Stimulated activated CD4-positive, alpha-beta T cell treated with anti-CD3 and anti-CD28 coated beads, Interleukin-12 subunit alpha, Interleukin-12 subunit beta, amount 100 ng/mL, for 4 hours (primary cell): ENCODE results near the gene VAV3.
"Not testable (repeated sequence)": the region's sequence is repeated elsewhere in the genome, so short reads cannot be mapped to it uniquely, and the experiment has no call there.

ENCODE experiments used
- DNase-seq: peaks from one replicate; pipeline ENCODE4 v3.0.0-alpha.2; 2020

Gene VAV3

GRCh38 chr1:107877745-107878144, 87.2 kb downstream of the VAV3 start:
- DNase-seq: no peak

- DNase-seq: no peak
Observed at GRCh38 chr1:107877092-107877491, 87.9 kb downstream of the VAV3 start.

- DNase-seq: no peak
Observed at GRCh38 chr1:107875689-107876088, 89.3 kb downstream of the VAV3 start.

- DNase-seq: no peak
Observed at GRCh38 chr1:107874221-107874620, 90.8 kb downstream of the VAV3 start.

DNA sequence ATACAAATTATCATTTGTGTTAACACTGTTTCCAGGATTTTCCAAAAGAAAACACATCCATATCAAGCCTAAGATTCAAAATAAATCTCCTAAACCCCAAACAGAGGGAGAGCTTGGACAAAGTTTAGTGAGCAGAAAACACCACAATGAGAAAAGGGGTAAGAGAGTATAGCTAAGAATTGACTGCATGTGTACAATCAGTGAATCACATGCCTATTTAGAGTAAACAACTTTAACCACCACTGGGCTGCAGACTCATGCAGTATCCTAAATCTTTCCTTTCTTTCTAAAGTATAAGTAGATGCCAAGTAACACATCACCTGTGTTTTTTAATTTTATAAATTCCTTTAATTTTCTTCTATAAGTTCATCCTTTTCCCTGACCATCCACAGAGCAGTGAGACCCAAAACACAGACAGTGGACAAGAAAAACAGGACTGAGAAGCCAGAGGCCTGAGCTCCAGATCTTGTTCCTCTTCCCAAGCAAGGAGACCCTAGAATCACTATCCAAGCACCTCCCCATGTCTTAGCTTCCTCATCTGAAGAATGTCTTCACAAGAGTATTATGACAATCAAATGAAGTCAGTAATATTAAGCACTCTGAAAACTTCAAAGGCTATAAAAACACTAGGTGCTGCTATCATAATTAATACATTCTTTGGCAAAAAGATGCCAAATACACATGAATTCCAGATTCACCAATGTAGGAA, 93.1 kb downstream of the VAV3 start:
- no peak for DNase-seq

GRCh38 chr1:107871259-107871658, 93.7 kb downstream of the VAV3 start:
- no peak for DNase-seq

DNA sequence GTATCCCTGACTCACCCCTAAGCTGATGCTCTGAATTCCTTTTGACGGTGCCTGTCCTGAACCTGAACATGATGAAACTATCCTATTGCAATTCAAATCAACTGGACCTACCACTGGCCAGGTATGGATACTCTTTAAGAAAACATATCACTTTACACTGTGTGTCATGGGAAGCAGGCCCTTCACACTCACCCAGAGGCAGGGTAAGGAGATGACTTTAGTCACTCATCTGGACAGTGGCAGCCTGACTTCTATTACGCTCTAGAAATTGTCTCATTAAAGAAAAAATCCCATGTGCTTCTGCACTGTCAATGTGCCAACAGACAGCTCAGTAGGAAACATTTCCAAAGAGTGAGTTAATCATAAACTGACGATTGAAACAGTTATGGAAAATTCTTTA, 94.3 kb downstream of the VAV3 start:
- DNase-seq: no peak

GRCh38 chr1:107867897-107868296, 97.1 kb downstream of the VAV3 start:
- no peak for DNase-seq

DNA sequence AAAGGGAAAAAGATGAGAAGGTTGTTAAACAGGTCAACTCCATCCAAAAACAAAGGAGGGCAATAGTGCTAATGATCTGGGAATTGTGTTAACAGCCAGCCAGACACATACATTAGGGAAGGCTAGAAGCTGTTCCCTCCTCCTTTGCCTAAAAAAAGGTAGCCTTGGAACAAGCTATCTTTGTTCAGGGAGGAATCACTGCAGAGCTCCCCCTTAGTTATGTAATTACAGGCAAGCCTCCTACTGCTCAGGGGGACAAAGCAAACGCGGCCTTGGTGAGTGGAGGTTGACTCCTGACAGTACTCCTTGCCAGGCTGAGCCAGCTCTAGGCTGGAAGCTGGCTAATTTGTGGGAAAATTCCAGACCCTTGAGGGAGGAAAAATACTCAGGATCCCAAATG, 97.6 kb downstream of the VAV3 start:
- no peak for DNase-seq

GRCh38 chr1:107866870-107867269, 98.1 kb downstream of the VAV3 start:
- DNase-seq: no peak

DNA sequence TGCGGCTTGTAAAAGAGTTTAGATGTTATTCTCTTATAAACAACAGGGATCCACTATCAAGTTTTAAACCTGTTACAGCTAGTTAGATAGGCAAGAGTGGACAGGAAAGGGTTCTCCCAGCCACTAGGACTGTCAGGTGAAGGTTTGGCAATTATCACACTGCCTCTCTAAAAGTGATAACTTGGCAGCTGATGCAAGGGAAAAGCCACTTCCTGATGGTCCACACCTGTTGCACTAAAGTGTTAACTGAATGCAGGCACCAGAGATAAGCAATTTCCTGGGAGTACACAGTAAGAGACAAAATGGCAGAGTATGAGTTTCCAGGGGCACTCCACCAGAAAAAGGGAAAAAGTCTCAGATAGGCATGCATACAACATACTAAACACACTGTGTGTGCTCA, 99.4 kb downstream of the VAV3 start:
- no peak for DNase-seq

- no peak for DNase-seq
Observed at GRCh38 chr1:107863342-107863741, 101.6 kb downstream of the VAV3 start.

DNA sequence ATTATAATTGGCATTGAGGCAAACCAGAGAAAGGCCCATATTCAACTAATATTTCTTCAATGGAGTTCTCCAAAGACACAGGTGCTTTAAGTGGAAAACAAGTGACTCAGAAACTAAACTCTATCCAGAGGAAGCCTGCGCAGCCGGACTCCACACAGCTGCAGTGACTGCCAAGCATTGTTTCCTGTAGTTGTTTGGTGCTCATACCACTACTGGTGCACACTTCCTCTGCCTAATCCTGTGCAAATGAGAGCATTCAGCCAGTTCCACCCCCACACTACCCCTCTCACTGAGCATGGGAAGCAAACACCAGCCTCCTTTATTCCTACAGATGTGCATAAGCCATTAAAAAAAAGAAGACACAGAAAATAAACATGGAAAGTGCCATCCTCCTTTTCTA, 102.9 kb downstream of the VAV3 start:
- no peak for DNase-seq

DNA sequence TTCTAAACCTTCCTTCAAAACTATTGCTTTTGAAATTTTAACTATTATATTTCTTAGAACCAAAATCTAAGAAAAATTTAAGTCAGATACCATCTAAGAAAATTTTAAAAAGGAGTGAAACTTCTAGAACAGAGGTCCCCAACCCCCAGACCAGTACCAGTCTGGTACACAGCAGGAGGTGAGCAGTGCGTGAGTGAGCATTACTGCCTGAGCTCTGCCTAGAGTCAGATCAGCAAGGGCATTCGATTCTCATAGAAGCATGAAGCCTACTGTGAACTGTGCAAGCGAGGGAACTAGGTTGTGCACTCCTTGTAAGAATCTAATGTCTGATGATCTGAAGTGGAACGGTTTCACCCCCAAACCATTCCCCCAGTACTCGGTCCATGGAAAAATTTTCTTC, 106.7 kb downstream of the VAV3 start:
- no peak for DNase-seq

DNA sequence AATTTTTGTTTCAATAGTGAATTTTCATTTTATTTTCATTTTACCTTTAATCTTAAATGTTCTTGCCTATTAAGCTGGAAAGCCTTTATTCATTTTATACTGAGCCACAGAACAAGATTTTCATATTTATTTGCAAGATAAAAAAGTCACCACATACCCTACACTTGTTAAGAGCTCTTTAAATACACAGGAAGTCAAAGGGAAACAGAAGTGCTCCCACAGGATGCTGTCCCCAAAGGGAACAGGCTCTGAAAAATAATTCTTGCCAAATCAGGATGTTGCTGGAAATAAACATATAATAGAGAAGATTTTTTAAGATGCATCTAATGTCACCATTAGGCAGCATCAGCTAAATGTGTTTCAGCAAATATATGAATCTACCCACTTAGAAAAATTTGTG, 113.6 kb downstream of the VAV3 start:
- DNase-seq: no peak

DNA sequence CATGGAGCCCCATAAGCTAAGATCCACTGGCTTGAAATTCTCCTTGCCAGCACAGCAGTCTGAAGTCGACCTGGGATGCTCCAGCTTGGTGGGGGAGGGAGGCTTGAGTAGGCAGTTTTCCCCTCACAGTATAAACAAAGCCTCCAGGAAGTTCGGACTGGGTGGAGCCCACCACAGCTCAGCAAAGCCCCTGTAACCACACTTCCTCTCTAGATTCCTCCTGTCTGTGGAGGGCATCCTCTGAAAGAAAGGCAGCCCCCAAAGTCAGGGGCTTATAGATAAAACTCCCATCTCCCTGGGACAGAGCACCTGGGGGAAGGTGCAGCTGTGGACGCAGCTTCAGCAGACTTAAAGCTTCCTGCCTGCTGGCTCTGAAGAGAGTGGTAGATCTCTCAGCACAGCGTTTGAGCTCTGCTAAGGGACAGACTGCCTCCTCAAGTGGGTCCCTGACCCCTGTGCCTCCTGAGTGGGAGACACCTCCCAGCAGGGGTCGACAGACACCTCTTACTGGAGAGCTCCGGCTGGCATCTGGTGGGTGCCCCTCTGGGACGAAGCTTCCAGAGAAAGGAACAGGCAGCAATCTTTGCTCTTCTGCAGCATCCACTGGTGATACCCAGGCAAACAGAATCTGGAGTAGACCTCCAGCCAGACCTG, 120.3 kb downstream of the VAV3 start:
- not testable (repeated sequence) for DNase-seq

DNA sequence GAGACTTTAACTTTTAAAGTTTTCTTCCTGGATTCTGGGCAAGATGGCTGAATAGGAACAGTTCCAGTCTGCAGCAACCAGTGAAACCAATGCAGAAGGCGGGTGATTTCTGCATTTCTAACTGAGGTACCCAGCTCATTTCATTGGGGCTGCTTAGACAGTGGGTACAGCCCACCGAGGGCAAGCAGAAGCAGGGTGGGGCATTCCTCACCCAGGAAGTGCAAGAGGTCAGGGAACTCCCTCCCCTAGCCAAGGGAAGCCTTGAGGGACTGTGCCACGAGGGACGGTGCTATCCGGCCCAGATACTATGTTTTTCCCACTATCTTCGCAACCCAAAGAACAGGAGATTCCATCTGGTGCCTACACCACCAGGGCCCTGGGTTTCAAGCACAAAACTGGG, 121.0 kb downstream of the VAV3 start:
- no peak for DNase-seq

GRCh38 chr1:107842241-107842640, 122.7 kb downstream of the VAV3 start:
- no peak for DNase-seq

GRCh38 chr1:107840725-107841124, 124.3 kb downstream of the VAV3 start:
- no peak for DNase-seq

GRCh38 chr1:107838056-107838455, 126.9 kb downstream of the VAV3 start:
- no peak for DNase-seq

DNA sequence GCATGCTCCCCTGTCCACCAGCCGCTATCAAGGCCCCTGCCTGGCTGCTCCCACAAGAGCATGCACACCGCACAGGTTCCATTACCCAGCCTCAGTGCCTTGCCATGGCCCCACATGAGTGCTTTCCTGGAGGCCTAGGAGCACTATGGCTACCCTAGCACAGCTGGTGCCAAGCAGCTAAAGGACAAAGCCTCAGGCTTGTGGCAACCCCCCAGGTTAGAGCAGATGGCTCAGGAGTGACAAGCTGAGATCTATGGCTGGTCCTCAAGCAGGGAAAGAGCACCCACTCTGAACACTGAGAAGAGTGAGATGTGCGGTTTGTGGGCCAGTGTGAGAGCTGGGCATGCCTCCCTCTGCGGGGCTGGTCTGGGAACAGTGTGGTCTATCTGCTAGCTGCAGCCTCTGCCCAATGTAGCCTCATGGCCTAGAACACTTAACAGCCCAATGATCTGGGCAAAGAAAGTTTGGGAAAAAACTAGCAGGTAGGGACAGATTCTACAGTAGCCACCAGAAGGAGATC, 129.8 kb downstream of the VAV3 start:
- DNase-seq: no peak

- no peak for DNase-seq
Observed at GRCh38 chr1:107833061-107833460, 131.9 kb downstream of the VAV3 start.

GRCh38 chr1:107831921-107832320, 133.1 kb downstream of the VAV3 start:
- no peak for DNase-seq

GRCh38 chr1:107830526-107830925, 134.5 kb downstream of the VAV3 start:
- DNase-seq: no peak

DNA sequence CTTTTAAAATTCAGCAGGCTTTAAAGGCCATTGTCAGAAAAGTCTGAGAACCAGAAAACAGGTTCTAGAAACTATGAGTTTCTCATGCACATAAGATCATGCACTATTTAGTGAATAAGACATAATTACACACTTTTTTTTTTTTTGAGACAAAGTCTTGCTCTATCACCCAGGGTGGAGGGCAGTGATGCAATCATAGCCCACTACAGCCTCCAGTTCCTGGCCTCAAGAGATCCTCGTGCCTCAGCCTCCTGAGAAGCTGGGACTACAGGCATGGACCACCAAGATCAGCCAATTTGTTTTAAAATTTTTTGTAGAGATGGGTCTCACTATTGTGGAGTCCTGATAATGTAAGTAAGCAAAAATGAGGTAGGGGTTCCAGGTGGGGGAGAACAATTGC, 134.9 kb downstream of the VAV3 start:
- no peak for DNase-seq
